Nephron progenitor cell (in vitro differentiated cells): Measurements from ENCODE around the gene GSTO1.

Experiments
- DNase-seq: peaks from one replicate; pipeline ENCODE4 v3.0.0; 2021
- H3K27ac Mint-ChIP-seq: 2 replicates; pipeline ENCODE4 v1.8.0; 2021; ENCODE audit warnings: mild to moderate bottlenecking, moderate library complexity, mixed read lengths
- H3K27me3 Mint-ChIP-seq: 2 replicates; pipeline ENCODE4 v1.8.0; 2021; ENCODE audit warnings: mild to moderate bottlenecking, low read depth, mixed read lengths; ENCODE audit not compliant: poor library complexity
- H3K36me3 Mint-ChIP-seq: 2 replicates; pipeline ENCODE4 v1.8.0; 2021; ENCODE audit warnings: low read depth, mixed read lengths
- H3K4me1 Mint-ChIP-seq: 2 replicates; pipeline ENCODE4 v1.8.0; 2021; ENCODE audit warnings: mixed read lengths
- H3K4me3 Mint-ChIP-seq: 2 replicates; pipeline ENCODE4 v1.8.0; 2021; ENCODE audit warnings: mild to moderate bottlenecking, moderate library complexity, mixed read lengths
- H3K9me3 Mint-ChIP-seq: 2 replicates; pipeline ENCODE4 v1.8.0; 2021; ENCODE audit warnings: mild to moderate bottlenecking, moderate library complexity, mixed read lengths
- CTCF ChIP-seq: fragments of 200-600 bp; sonication (generic); IDR thresholded peaks from 2 replicates; pipeline ENCODE4 v1.5.0; 2021; ENCODE audit warnings: antibody characterized with exemption

GSTO1 gene

GRCh38 chr10:104257235-104257634, 2.5 kb downstream of the GSTO1 start:
- TF ChIP-seq CTCF: no peak
- Mint-ChIP-seq H3K4me3 (peak overlapping the region; percentile 29), H3K9me3 (no peaks in the 10 kb centered on the region), H3K36me3 (peaks cover 37% of the 10 kb centered on the region), H3K27ac (no peak overlapping the region), H3K4me1 (peaks cover 38% of the 10 kb centered on the region), H3K27me3 (peaks cover 21% of the 10 kb centered on the region)
- DNase-seq: no peak

- peaks cover 37% of the 10 kb centered on the region for H3K36me3 Mint-ChIP-seq
- peaks cover 14% of the 10 kb centered on the region for H3K27me3 Mint-ChIP-seq
- H3K4me1 Mint-ChIP-seq: peaks cover 29% of the 10 kb centered on the region
- TF ChIP-seq CTCF: no peak
- no peak overlapping the region for H3K4me3 Mint-ChIP-seq
- no peaks in the 10 kb centered on the region for H3K9me3 Mint-ChIP-seq
- no peak overlapping the region for H3K27ac Mint-ChIP-seq
- no peak for DNase-seq
These were observed 3.5 kb downstream of the GSTO1 start for GRCh38 chr10:104258209-104258608.

GRCh38 chr10:104259456-104259855, 4.8 kb downstream of the GSTO1 start:
- Mint-ChIP-seq H3K4me3 (no peak overlapping the region), H3K27ac (no peak overlapping the region), H3K9me3 (no peaks in the 10 kb centered on the region), H3K36me3 (peaks cover 45% of the 10 kb centered on the region), H3K27me3 (peaks cover 1% of the 10 kb centered on the region), H3K4me1 (peaks cover 17% of the 10 kb centered on the region)
- no peak for TF ChIP-seq CTCF
- DNase-seq: no peak

- TF ChIP-seq CTCF: no peak
- H3K27me3 Mint-ChIP-seq: no peaks in the 10 kb centered on the region
- H3K27ac Mint-ChIP-seq: peak overlapping the region; percentile 14
- no peak overlapping the region for H3K4me3 Mint-ChIP-seq
- peaks cover 16% of the 10 kb centered on the region for H3K4me1 Mint-ChIP-seq
- peaks cover 45% of the 10 kb centered on the region for H3K36me3 Mint-ChIP-seq
- H3K9me3 Mint-ChIP-seq: no peaks in the 10 kb centered on the region
- no peak for DNase-seq
These were observed 5.5 kb downstream of the GSTO1 start for GRCh38 chr10:104259999-104260774.

- DNase-seq: no peak
- no peak overlapping the region for H3K4me3 Mint-ChIP-seq
- H3K4me1 Mint-ChIP-seq: peaks cover 10% of the 10 kb centered on the region
- H3K27ac Mint-ChIP-seq: no peak overlapping the region
- TF ChIP-seq CTCF: no peak
- no peaks in the 10 kb centered on the region for H3K9me3 Mint-ChIP-seq
- H3K36me3 Mint-ChIP-seq: peaks cover 51% of the 10 kb centered on the region
- no peaks in the 10 kb centered on the region for H3K27me3 Mint-ChIP-seq
These were observed 6.1 kb downstream of the GSTO1 start for GRCh38 chr10:104260775-104261115.

- H3K36me3 Mint-ChIP-seq: peaks cover 63% of the 10 kb centered on the region
- TF ChIP-seq CTCF: no peak
- DNase-seq: no peak
- no peaks in the 10 kb centered on the region for H3K27me3 Mint-ChIP-seq
- H3K4me3 Mint-ChIP-seq: no peak overlapping the region
- no peaks in the 10 kb centered on the region for H3K4me1 Mint-ChIP-seq
- H3K27ac Mint-ChIP-seq: peak overlapping the region; percentile 70
- H3K9me3 Mint-ChIP-seq: no peaks in the 10 kb centered on the region
These were observed 7.4 kb downstream of the GSTO1 start for GRCh38 chr10:104262055-104262454.
